HG02938 (cell line): ENCODE data around the gene COG3.
"Not testable (repeated sequence)": the region's sequence is repeated elsewhere in the genome, so short reads cannot be mapped to it uniquely, and the experiment has no call there.

ENCODE experiments used
- ATAC-seq: cut with Tn5 transposase; IDR thresholded peaks from one replicate; pipeline ENCODE4 v1.9.1; 2021; ENCODE audit warnings: mild to moderate bottlenecking, moderate library complexity; ENCODE audit not compliant: unreplicated experiment

The COG3 gene

GRCh38 chr13:45464687-45465453 lies at the start of gene COG3:
Gene COG3, plus strand, starts transcription at chr13:45464939. Its CDS starts 98 bp downstream, at chr13:45465037.
- peak; percentile 90 for ATAC-seq

GRCh38 chr13:45415112-45415511 lies 49.6 kb upstream of the COG3 start:
- ATAC-seq: no peak

- no peak for ATAC-seq
These were observed 48.1 kb upstream of the COG3 start for GRCh38 chr13:45416516-45417128.

- ATAC-seq: peak; percentile 90
These were observed 46.8 kb upstream of the COG3 start, which contains the start of gene SLC25A30 for GRCh38 chr13:45417790-45418534. Gene SLC25A30, minus strand, starts transcription at chr13:45418373. Its CDS starts 6,948 bp downstream, at chr13:45411425.

GRCh38 chr13:45419389-45419788 lies 45.4 kb upstream of the COG3 start:
- not testable (repeated sequence) for ATAC-seq

- no peak for ATAC-seq
These were observed 44.8 kb upstream of the COG3 start for GRCh38 chr13:45419945-45420344.

- no peak for ATAC-seq
These were observed 41.9 kb upstream of the COG3 start for GRCh38 chr13:45422731-45423292.

GRCh38 chr13:45426056-45426841 lies 38.5 kb upstream of the COG3 start:
- not testable (repeated sequence) for ATAC-seq

- no peak for ATAC-seq
These were observed 31.9 kb upstream of the COG3 start for GRCh38 chr13:45432737-45433380.

- ATAC-seq: no peak
These were observed 31.4 kb upstream of the COG3 start for GRCh38 chr13:45433381-45433790.

- ATAC-seq: no peak
These were observed 30.0 kb upstream of the COG3 start for GRCh38 chr13:45434556-45435371.

- ATAC-seq: no peak
These were observed 28.4 kb upstream of the COG3 start for GRCh38 chr13:45436332-45436731.

- ATAC-seq: no peak
These were observed 27.8 kb upstream of the COG3 start for GRCh38 chr13:45436953-45437352.

- no peak for ATAC-seq
These were observed 26.8 kb upstream of the COG3 start for GRCh38 chr13:45437947-45438346.

GRCh38 chr13:45439008-45439407 lies 25.7 kb upstream of the COG3 start:
- ATAC-seq: no peak

- no peak for ATAC-seq
These were observed 24.8 kb upstream of the COG3 start for GRCh38 chr13:45439781-45440462.

- ATAC-seq: no peak
These were observed 23.1 kb upstream of the COG3 start for GRCh38 chr13:45441633-45442032.

GRCh38 chr13:45445053-45445452 lies 19.7 kb upstream of the COG3 start:
- no peak for ATAC-seq

GRCh38 chr13:45446181-45446580 lies 18.6 kb upstream of the COG3 start:
- no peak for ATAC-seq
